Activated naive CD4-positive, alpha-beta T cell treated with anti-CD3 and anti-CD28 coated beads for 36 hours (primary cell): ENCODE measurements around the gene FGGY. TPM values are rescaled to one million over a fixed set of nuclear protein-coding genes. Genes with fewer than 3 reads are reported as not detected.
"Not testable (repeated sequence)": the region's sequence is repeated elsewhere in the genome, so short reads cannot be mapped to it uniquely, and the experiment has no call there.

Experiments used
- CTCF ChIA-PET: fragments of 350-600 bp; sonication (Branson Sonifier 250); formaldehyde crosslinking; loops from one replicate; lab custom pipeline; 2021; ENCODE audit warnings: antibody characterized with exemption; lab: Charles Lee
- DNase-seq: peaks from one replicate; pipeline ENCODE4 v3.0.0-alpha.2; 2020
- H3K27ac Mint-ChIP-seq: one replicate; pipeline ENCODE4 v1.8.0; 2021; ENCODE audit warnings: mild to moderate bottlenecking, mixed read lengths
- H3K27me3 Mint-ChIP-seq: one replicate; pipeline ENCODE4 v1.8.0; 2021; ENCODE audit warnings: low read depth, mixed read lengths
- H3K36me3 Mint-ChIP-seq: one replicate; pipeline ENCODE4 v1.8.0; 2021; ENCODE audit warnings: low read depth, mixed read lengths
- H3K4me1 Mint-ChIP-seq: one replicate; pipeline ENCODE4 v1.8.0; 2021; ENCODE audit warnings: low read depth, mixed read lengths
- H3K4me3 Mint-ChIP-seq: one replicate; pipeline ENCODE4 v1.8.0; 2021; ENCODE audit warnings: mild to moderate bottlenecking, moderate library complexity, mixed read lengths
- H3K9me3 Mint-ChIP-seq: one replicate; pipeline ENCODE4 v1.8.0; 2021; ENCODE audit warnings: mixed read lengths
- intact Hi-C: fragments of 100-400 bp; cut with micrococcal nuclease; formaldehyde crosslinking; loops from one replicate; pipeline ENCODE4 v1.15.1; 2023
- total RNA-seq, 2 experiments: library from RNA; stranded (reverse); gene quantifications; one replicate each; pipeline ENCODE4 v1.2.3, GENCODE V29; 2021

The FGGY gene
- total RNA-seq, 2 experiments from 2014 or later: 9.8 to 10.9 TPM

- H3K27me3 Mint-ChIP-seq, H3K4me3 Mint-ChIP-seq, H3K27ac Mint-ChIP-seq, intact Hi-C loops, H3K9me3 Mint-ChIP-seq, H3K36me3 Mint-ChIP-seq, DNase-seq, H3K4me1 Mint-ChIP-seq, CTCF ChIA-PET: not testable (repeated sequence)
Measured at GRCh38 chr1:59538476-59538875, 241.6 kb downstream of the FGGY start.

- H3K9me3 Mint-ChIP-seq: no peaks in the 10 kb centered on the region
- no peak overlapping the region for H3K27ac Mint-ChIP-seq
- no peak for DNase-seq
- intact Hi-C loops: no loop called here
- no peaks in the 10 kb centered on the region for H3K27me3 Mint-ChIP-seq
- CTCF ChIA-PET: no interaction called here
- H3K4me1 Mint-ChIP-seq: no peaks in the 10 kb centered on the region
- no peak overlapping the region for H3K4me3 Mint-ChIP-seq
- H3K36me3 Mint-ChIP-seq: no peaks in the 10 kb centered on the region
Measured at GRCh38 chr1:59539961-59540681, 243.2 kb downstream of the FGGY start.

DNA sequence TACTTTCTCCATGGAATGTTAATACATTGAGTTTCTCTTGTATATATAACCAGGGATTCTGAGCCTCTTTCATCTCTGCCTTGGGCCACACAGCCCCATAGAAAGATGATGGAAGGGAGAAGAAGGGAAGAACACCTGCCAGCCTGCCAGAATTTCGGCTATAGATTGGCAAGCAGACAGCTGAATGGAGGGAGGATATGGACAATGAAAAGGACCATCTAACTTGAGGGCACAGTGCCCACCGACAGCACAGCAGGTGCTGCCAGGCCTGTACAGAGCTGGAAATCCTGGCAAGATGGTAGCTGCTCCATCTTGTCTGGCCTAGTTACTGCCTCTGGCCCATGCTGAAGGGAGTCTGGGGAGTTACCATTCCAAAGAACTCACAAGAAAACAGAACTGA lies 244.3 kb downstream of the FGGY start:
- no peaks in the 10 kb centered on the region for H3K9me3 Mint-ChIP-seq
- intact Hi-C loops: no loop called here
- no peaks in the 10 kb centered on the region for H3K4me1 Mint-ChIP-seq
- H3K36me3 Mint-ChIP-seq: no peaks in the 10 kb centered on the region
- DNase-seq: no peak
- no peak overlapping the region for H3K27ac Mint-ChIP-seq
- no peaks in the 10 kb centered on the region for H3K27me3 Mint-ChIP-seq
- CTCF ChIA-PET: no interaction called here
- H3K4me3 Mint-ChIP-seq: no peak overlapping the region

- no peak for DNase-seq
- Mint-ChIP-seq H3K36me3 (no peaks in the 10 kb centered on the region), H3K27ac (no peak overlapping the region), H3K4me1 (no peaks in the 10 kb centered on the region), H3K27me3 (no peaks in the 10 kb centered on the region), H3K4me3 (no peak overlapping the region), H3K9me3 (no peaks in the 10 kb centered on the region)
- intact Hi-C loops: no loop called here
- CTCF ChIA-PET: no interaction called here
Measured at GRCh38 chr1:59541891-59542290, 245.0 kb downstream of the FGGY start.

DNA sequence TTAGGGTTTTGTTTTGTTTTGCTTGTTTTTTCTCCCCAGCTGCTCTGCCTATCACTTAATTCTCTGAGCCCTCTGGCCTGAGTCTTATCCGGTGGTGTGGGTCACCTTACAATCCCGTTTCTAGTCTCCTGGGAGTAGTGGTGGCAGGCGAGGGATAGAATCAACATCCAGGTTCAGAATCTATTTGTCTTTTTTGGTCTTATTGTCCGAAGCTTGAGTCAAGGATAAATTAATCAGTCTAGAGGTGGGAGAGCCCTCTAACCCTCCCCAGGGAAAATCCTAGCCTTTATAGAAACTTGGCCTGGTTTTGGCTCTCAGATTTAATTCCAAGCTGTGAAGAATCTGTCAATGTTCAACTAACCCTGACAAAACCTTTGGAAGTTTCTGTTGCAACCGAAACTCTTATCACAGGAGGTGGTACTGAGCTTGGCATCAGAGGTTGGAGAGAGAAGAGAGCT lies 246.3 kb downstream of the FGGY start:
- H3K9me3 Mint-ChIP-seq: no peaks in the 10 kb centered on the region
- H3K4me1 Mint-ChIP-seq: no peaks in the 10 kb centered on the region
- DNase-seq: no peak

GRCh38 chr1:59544615-59545293 lies 247.9 kb downstream of the FGGY start:
- Mint-ChIP-seq H3K36me3 (no peaks in the 10 kb centered on the region), H3K27ac (no peak overlapping the region), H3K9me3 (no peaks in the 10 kb centered on the region), H3K4me3 (no peak overlapping the region), H3K4me1 (no peaks in the 10 kb centered on the region), H3K27me3 (no peaks in the 10 kb centered on the region)
- no peak for DNase-seq
- intact Hi-C loops: no loop called here
- CTCF ChIA-PET: no interaction called here

More for the DNA sequence above, 246.3 kb downstream of the FGGY start:
- CTCF ChIA-PET: no interaction called here
- Mint-ChIP-seq H3K36me3 (no peaks in the 10 kb centered on the region), H3K27ac (no peak overlapping the region), H3K27me3 (no peaks in the 10 kb centered on the region), H3K4me3 (no peak overlapping the region)
- intact Hi-C loops: no loop called here

GRCh38 chr1:59545830-59546229 lies 248.9 kb downstream of the FGGY start:
- intact Hi-C loops: no loop called here
- Mint-ChIP-seq H3K27ac (no peak overlapping the region), H3K27me3 (no peaks in the 10 kb centered on the region)

GRCh38 chr1:59549066-59549837 lies 252.4 kb downstream of the FGGY start:
- H3K9me3 Mint-ChIP-seq: no peaks in the 10 kb centered on the region
- CTCF ChIA-PET: no interaction called here
- no peak overlapping the region for H3K27ac Mint-ChIP-seq
- intact Hi-C loops: no loop called here
- no peak overlapping the region for H3K4me3 Mint-ChIP-seq
- H3K36me3 Mint-ChIP-seq: no peaks in the 10 kb centered on the region
- H3K27me3 Mint-ChIP-seq: no peaks in the 10 kb centered on the region
- H3K4me1 Mint-ChIP-seq: no peaks in the 10 kb centered on the region
- DNase-seq: no peak

More at GRCh38 chr1:59545830-59546229, 248.9 kb downstream of the FGGY start:
- Mint-ChIP-seq H3K36me3 (no peaks in the 10 kb centered on the region), H3K4me3 (no peak overlapping the region), H3K4me1 (no peaks in the 10 kb centered on the region), H3K9me3 (no peaks in the 10 kb centered on the region)
- DNase-seq: no peak
- CTCF ChIA-PET: no interaction called here

DNA sequence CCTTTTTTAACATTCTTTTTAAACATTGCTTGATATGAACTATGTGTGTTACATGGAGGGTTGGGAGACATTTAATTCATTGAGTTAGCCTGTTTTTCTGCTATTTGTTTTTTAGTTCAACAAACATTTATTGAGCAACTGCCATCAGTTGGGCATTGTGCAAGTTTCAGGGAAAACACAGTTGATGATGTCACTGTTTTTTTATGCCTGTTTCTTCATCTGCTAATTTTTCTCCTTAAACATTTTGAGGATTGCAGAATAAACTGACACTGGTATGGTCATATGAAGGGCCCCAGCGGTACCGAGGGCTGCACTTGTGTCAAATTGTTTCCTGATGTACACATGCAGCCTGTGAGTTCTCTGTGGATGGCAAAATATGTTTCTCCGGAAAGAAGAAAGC lies 253.0 kb downstream of the FGGY start:
- H3K36me3 Mint-ChIP-seq: no peaks in the 10 kb centered on the region
- CTCF ChIA-PET: no interaction called here
- intact Hi-C loops: no loop called here
- H3K4me1 Mint-ChIP-seq: no peaks in the 10 kb centered on the region
- H3K27me3 Mint-ChIP-seq: no peaks in the 10 kb centered on the region
- H3K4me3 Mint-ChIP-seq: no peak overlapping the region
- DNase-seq: no peak
- H3K27ac Mint-ChIP-seq: no peak overlapping the region
- no peaks in the 10 kb centered on the region for H3K9me3 Mint-ChIP-seq

- intact Hi-C loops: no loop called here
- Mint-ChIP-seq H3K4me1 (no peaks in the 10 kb centered on the region), H3K9me3 (no peaks in the 10 kb centered on the region), H3K36me3 (peaks cover 3% of the 10 kb centered on the region), H3K4me3 (no peak overlapping the region), H3K27me3 (no peaks in the 10 kb centered on the region), H3K27ac (no peak overlapping the region)
- no peak for DNase-seq
- CTCF ChIA-PET: no interaction called here
Measured at GRCh38 chr1:59552007-59552406, 255.1 kb downstream of the FGGY start.

DNA sequence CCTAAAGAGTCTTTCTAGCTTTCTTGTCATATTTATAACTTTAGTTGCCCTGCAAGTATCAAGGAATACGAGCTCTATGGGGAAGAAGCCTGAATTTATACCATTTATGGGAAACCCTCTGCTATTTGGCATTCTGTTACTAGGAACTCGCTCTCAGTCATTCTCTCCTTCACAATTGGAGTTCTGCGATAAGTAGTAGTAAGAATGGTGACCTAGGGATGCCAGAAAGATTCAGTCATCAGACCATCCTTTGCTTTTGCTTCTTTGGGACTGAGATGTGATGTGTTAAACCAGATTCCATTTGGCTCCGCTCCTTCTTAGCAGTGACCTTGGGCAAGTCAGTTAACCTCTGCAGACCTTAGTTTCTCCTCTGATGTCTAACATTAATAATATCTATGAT lies 256.5 kb downstream of the FGGY start:
- DNase-seq: no peak

GRCh38 chr1:59554011-59554663 lies 257.2 kb downstream of the FGGY start:
- CTCF ChIA-PET: no interaction called here
- Mint-ChIP-seq H3K27me3 (no peaks in the 10 kb centered on the region), H3K9me3 (peaks cover 9% of the 10 kb centered on the region), H3K4me1 (no peaks in the 10 kb centered on the region), H3K27ac (no peak overlapping the region), H3K4me3 (no peak overlapping the region), H3K36me3 (peaks cover 9% of the 10 kb centered on the region)
- DNase-seq: no peak
- intact Hi-C loops: no loop called here

More for the DNA sequence above, 256.5 kb downstream of the FGGY start:
- no peaks in the 10 kb centered on the region for H3K4me1 Mint-ChIP-seq
- CTCF ChIA-PET: no interaction called here
- H3K9me3 Mint-ChIP-seq: peaks cover 4% of the 10 kb centered on the region
- H3K27me3 Mint-ChIP-seq: no peaks in the 10 kb centered on the region
- no peak overlapping the region for H3K27ac Mint-ChIP-seq
- no peak overlapping the region for H3K4me3 Mint-ChIP-seq
- peaks cover 8% of the 10 kb centered on the region for H3K36me3 Mint-ChIP-seq
- intact Hi-C loops: no loop called here
